Activated CD4-positive, alpha-beta T cell treated with anti-CD3 and anti-CD28 coated beads, Interleukin-2, amount 50 U/mL, for 48 hours (primary cell): ENCODE measurements around the gene CLDN9.

Experiments
- DNase-seq, 2 experiments: peaks; one replicate each; pipeline ENCODE4 v3.0.0-alpha.2; 2020

CLDN9 gene

DNA sequence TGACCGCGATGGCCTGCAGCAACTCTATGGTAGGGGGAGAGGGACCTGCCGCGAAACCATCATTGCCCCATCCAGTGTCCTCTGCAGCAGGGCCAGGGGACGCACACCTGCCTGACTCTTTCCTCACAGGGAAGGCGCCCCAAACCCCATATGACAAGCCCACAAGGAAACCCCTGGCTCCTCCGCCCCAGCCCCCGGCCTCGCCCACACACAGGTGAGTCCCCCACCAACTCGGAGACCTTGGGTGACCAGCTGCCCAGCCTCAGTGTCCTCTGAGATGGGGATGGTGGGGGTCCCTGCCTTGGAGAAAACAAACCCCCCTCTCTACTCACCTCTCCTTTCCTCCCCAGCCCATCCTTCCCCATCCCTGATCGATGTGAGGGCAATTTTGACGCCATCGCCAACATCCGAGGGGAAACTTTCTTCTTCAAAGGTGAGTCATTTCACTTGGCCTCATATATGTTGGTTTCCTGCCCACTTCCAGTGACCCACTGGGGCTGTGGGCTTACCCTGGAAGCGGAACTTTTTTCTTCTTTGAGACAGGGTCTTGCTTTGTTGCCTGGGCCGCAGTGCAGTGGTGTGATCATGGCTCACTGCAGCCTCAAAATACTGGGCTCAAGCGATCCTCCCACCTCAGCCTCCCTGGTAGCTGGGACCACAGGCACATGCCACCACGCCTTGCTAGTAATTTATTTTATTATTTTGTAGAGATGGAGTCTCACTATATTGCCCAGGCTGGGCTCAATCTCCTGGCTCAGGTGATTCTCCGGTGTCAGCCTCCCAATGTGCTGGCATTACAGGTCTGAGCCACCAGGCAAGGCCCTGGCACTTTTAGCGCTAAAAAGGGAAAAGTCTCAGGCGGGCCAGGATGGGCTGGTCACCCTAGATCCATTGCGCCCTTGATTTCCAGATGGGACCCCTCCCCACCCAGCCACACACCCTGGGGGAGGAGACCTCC lies 44.7 kb downstream of the CLDN9 start:
- DNase-seq: no peak

DNA sequence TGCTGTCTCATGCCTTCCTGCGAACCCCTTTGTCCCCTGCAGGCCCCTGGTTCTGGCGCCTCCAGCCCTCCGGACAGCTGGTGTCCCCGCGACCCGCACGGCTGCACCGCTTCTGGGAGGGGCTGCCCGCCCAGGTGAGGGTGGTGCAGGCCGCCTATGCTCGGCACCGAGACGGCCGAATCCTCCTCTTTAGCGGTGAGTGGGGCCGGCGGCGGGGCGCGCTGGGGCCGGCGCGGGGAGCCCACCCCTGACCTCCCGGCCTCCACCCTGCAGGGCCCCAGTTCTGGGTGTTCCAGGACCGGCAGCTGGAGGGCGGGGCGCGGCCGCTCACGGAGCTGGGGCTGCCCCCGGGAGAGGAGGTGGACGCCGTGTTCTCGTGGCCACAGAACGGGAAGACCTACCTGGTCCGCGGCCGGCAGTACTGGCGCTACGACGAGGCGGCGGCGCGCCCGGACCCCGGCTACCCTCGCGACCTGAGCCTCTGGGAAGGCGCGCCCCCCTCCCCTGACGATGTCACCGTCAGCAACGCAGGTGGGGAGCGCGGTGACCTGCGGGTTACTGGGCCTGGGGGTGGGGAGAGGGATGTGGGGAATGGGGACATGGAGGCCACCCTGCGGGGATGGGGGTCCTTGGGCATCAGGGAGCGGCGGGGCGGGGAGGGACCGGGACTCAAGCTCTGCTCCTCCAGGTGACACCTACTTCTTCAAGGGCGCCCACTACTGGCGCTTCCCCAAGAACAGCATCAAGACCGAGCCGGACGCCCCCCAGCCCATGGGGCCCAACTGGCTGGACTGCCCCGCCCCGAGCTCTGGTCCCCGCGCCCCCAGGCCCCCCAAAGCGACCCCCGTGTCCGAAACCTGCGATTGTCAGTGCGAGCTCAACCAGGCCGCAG lies 45.7 kb downstream of the CLDN9 start:
- peak; percentile 59 to 66 for DNase-seq

DNA sequence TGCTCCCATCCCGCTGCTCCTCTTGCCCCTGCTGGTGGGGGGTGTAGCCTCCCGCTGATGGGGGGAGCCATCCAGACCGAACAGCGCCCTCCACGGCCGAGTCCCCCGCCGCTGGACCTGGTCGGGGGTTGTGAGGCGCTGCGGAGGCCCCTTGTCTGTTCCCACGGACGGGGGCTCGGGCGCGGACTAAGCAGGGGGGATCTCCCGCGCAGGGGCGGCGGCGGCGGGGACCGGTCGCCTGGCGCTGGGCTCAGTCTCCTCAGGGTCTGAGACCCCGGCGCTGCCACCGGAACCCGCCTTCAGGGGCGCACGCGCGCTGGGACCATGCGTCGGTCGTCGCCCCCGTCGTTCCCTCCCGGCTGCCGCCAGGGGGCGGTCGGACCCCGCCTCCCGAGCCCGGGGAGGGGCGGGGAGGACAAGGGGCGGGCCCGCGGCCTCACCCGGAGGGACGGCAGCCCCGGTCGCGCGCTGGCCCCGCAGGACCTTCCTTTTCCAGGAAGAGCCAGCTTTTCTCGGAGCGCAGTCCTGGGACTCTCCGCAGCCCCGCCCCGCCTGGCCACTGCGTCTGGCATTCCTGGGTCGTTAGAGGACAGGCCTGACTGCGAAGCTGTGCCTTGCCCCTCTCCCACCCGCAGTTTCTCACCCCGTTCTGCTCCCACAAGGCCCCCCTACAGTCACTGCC lies 46.5 kb downstream of the CLDN9 start:
- DNase-seq: peak; percentile 89 to 90

DNA sequence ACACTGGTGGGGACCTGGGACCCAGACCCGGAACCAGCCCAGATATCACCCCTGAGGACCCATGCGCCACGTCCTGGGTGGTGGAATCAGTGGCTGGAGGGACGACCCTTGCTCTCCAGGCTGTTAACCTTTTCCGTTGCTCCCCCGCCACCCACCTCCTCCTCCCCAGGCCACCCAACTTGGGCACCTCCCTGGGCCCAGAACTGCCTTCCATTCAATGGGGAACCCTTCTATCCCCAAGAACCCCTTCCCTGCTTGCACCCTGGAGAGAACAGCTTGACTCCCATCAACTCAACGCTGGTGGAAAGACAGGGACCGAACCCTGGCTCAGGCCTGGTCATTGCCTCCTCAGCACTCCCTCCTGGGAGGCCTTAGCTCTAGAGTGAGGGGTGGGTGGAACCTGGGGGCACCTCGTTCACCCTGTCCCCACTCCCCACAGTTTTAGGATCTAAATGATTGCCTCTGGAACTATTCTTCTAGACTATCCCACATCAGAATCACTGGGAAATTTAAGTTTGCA lies 47.1 kb downstream of the CLDN9 start:
- DNase-seq: no peak

DNA sequence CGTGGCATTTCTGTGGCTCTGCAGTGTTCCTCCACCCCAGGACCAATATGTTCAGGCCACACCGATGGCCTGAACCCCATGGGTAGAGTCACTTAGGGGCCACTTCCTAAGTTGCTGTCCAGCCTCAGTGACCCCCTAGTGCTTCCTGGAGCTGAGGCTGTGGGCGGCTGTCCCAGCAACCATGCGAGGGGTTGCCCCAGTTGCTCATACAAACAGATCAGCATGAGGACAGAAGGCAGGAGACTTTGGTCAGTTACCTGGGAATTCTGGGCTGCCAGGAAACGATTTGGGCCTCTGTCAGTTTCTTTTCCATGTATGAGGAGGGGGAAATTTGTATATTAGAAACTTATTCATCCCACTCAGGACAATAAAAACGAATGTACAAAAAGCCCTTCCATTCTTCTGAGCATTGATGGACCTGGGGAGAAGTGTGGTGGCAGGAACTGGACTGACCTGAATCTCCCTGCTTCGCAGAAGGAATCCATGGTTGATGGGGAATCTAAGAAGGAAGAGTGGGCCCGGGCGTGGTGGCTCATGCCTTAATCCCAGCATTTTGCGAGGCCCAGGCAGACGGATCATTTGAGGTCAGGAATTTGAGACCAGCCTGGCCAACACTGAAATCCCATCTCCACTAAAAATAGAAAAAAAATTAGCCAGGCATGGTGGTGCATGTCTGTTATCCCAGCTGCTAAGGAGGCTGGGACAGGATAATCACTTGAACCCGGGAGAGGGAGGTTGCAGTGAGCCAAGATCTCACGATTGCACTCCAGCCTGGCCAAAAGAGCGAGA lies 47.8 kb downstream of the CLDN9 start:
- no peak for DNase-seq

DNA sequence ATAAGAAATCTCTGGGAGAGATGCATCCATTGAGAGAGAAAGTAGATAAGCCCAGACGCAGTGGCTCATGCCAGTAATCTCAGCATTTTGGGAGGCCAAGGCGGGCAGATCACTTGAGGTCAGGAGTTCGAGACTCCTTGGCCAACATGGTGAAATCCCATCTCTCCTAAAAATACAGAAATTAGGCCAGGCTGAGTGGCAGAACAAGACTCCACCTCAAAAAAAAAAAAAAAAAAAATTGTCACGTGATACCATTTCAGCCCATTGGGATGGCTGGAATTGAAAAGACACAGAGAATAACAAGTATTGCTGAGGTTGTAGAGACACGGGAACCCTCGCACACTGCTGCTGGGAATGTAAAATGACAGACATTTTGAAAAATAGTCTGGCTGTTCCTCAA lies 49.8 kb downstream of the CLDN9 start:
- no peak for DNase-seq

DNA sequence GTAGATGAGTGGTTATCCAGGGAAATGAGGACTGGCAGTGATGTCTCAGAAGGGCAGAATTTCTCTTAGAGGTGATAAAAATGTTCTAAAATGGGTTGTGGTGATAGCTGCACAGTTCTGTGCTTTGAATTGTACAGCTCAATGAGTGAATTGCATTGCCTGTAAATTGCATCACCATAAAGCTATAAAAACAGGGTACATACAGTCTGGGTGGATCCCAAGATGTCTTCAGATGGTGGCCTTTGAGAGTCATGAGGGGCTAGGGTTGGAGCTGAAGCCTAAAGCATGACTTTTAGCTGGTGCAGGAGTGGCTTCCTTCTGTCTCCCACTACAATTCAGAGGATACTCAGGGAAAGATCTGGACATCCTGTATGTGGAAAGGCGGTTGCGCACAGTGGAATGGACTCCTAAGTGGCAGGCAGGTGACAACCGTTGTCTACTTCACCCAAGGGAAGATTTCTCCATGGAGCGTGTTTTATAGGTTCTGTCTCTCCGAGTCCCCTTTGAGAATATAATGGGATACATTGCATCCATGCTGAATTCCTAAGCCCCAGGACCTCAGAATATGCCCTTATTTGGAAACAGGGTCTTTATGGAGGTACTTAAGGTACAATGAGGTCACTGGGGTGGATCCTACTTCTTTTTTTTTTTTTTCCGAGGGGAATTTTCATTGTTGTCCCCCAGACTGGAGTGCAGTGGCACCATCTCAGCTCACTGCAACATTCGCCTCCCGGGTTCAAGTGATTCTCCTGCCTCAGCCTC lies 51.1 kb downstream of the CLDN9 start:
- no peak for DNase-seq
